ENCODE data around the gene EWSR1. TPM values are rescaled to one million over a fixed set of nuclear protein-coding genes. Genes with fewer than 3 reads are reported as not detected.

The EWSR1 gene
- total RNA-seq, 1 donor from 2014 or later: 205 TPM

- Histone ChIP-seq H3K27me3 (ENCODE audit: control insufficient read depth, insufficient read depth, low read length) (no peaks in the 10 kb centered on the region), H3K4me3 (ENCODE audit: low read depth, low read length) (no peak overlapping the region), H3K36me3 (ENCODE audit: control insufficient read depth, insufficient read depth, low read length) (peaks cover 4% of the 10 kb centered on the region)
- TF ChIP-seq CTCF (IDR thresholded peaks at IDR 0.05; ENCODE audit: insufficient read depth, low read length, poor library complexity, severe bottlenecking): no peak
- DNase-seq (ENCODE audit: low read depth): no peak
These were observed 32.9 kb downstream of the EWSR1 start for GRCh38 chr22:29300807-29301601.

GRCh38 chr22:29301716-29302401 is 33.8 kb downstream of the EWSR1 start:
- Histone ChIP-seq H3K4me3 (ENCODE audit: low read depth, low read length) (no peak overlapping the region), H3K27me3 (ENCODE audit: control insufficient read depth, insufficient read depth, low read length) (no peaks in the 10 kb centered on the region), H3K36me3 (ENCODE audit: control insufficient read depth, insufficient read depth, low read length) (peaks cover 2% of the 10 kb centered on the region)
- no peak for TF ChIP-seq CTCF (IDR thresholded peaks at IDR 0.05; ENCODE audit: insufficient read depth, low read length, poor library complexity, severe bottlenecking)
- DNase-seq (ENCODE audit: low read depth): no peak

GRCh38 chr22:29302402-29302680 is 34.3 kb downstream of the EWSR1 start:
- Histone ChIP-seq H3K36me3 (ENCODE audit: control insufficient read depth, insufficient read depth, low read length) (peaks cover 2% of the 10 kb centered on the region), H3K4me3 (ENCODE audit: low read depth, low read length) (no peak overlapping the region), H3K27me3 (ENCODE audit: control insufficient read depth, insufficient read depth, low read length) (no peaks in the 10 kb centered on the region)
- TF ChIP-seq CTCF (IDR thresholded peaks at IDR 0.05; ENCODE audit: insufficient read depth, low read length, poor library complexity, severe bottlenecking): no peak
- no peak for DNase-seq (ENCODE audit: low read depth)

DNA sequence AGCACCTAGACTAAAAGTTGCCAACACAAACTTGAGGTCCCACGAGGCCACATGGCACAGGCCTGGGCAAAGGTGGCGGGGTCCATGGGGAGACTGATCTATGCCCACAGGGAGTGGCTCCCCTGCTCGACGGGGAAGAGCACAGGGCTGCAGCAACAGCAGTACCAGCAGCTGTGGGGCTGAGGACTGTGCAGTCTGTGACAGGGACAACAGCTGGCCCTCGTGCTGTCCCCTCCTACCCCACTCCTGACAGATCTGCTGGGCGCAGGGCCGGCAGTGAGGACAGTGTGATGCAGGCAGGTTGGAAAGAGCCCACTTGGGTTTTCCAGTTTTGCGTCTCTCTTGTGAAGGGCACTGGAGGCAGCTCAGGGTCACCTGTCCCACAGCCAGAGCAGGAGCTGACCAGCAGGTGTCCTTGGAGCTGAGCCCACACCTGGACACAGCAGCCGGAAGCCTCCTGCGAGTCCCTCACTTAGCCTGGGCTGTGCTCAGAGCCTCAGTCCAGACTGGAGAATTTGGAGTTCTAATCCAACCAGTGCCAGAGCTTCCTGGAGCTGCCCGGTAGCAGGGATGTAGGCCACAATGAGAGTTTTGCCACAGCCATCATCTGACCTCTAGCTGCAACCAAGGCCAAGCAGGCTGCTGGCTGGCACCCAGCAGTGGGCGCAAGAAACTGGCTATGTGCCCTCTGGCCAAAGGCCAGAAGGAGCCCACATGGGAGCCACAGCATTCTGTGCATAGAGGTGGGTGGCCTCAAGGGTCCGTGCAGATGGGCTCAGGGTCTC is 34.8 kb downstream of the EWSR1 start:
- DNase-seq (ENCODE audit: low read depth): no peak
- no peak for TF ChIP-seq CTCF (IDR thresholded peaks at IDR 0.05; ENCODE audit: insufficient read depth, low read length, poor library complexity, severe bottlenecking)
- Histone ChIP-seq H3K27me3 (ENCODE audit: control insufficient read depth, insufficient read depth, low read length) (no peaks in the 10 kb centered on the region), H3K36me3 (ENCODE audit: control insufficient read depth, insufficient read depth, low read length) (peaks cover 2% of the 10 kb centered on the region), H3K4me3 (ENCODE audit: low read depth, low read length) (no peak overlapping the region)

DNA sequence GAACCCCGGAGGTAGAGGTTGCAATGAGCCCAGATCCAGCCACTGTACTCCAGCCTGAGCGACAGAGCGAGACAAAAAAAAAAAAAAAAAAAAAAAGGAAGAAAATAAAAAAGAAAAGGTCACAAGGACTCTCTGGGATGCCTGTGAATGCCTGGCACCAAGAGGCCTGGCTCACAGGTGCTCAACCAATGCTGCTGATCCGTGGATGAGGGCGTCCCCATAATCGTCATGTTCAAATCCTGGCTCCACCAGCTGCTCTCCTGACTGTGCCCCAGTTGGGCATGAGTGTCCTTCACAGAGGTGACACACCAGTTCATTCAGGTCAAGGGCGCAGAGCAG is 37.7 kb downstream of the EWSR1 start:
- Histone ChIP-seq H3K27me3 (ENCODE audit: control insufficient read depth, insufficient read depth, low read length) (no peaks in the 10 kb centered on the region), H3K36me3 (ENCODE audit: control insufficient read depth, insufficient read depth, low read length) (no peaks in the 10 kb centered on the region), H3K4me3 (ENCODE audit: low read depth, low read length) (no peak overlapping the region)
- no peak for TF ChIP-seq CTCF (IDR thresholded peaks at IDR 0.05; ENCODE audit: insufficient read depth, low read length, poor library complexity, severe bottlenecking)
- no peak for DNase-seq (ENCODE audit: low read depth)

All from kidney epithelial cell (primary cell).